Measurements from ENCODE around the gene ABCB10.
"Not testable (repeated sequence)": the region's sequence is repeated elsewhere in the genome, so short reads cannot be mapped to it uniquely, and the experiment has no call there.

Gene ABCB10

GRCh38 chr1:229572286-229572685 is 13.8 kb upstream of the ABCB10 start:
- no peak for DNase-seq (ENCODE audit: low spot score)
- no peak for FAIRE-seq

- FAIRE-seq: no peak
Observed at GRCh38 chr1:229570891-229571516, 12.5 kb upstream of the ABCB10 start.

GRCh38 chr1:229570305-229570704 is 11.8 kb upstream of the ABCB10 start:
- no peak for FAIRE-seq
- no peak for DNase-seq (ENCODE audit: low spot score)

More at GRCh38 chr1:229570891-229571516, 12.5 kb upstream of the ABCB10 start:
- no peak for DNase-seq (ENCODE audit: low spot score)

DNA sequence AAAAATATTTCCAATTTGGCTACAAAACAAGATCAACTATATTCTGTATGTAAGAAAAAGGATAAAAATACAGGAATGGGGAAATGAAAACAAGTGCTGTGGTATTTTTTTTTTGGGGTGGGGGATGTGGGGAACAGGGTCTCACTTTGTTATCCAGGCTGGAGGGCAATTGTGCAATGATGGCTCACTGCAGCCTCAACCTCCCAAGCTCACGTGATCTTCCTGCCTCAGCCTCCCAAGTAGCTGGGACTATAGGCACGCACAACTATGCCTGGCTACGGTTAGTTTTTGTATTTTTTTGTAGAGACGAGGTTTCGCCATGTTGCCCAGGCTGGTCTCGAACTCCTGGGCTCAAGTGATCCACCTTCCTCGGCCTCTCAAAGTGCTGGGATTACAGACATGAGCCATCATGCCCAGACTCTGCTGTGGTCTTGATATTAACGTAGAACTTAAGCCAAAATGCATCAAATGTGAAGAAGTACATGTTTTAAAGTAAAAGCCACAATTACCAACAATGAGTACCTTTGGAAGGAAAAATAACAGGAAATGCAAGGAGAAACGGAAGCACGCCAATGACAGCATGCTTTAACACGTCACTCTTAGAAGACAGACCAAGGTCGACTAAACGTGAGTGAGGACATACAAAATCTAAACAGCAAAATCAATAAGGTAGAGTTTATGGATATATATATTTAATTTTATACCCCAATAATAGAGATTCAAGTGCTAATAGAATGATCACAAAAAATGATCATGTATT is 8.8 kb upstream of the ABCB10 start:
- DNase-seq (ENCODE audit: low spot score) (no peak), FAIRE-seq (no peak)

DNA sequence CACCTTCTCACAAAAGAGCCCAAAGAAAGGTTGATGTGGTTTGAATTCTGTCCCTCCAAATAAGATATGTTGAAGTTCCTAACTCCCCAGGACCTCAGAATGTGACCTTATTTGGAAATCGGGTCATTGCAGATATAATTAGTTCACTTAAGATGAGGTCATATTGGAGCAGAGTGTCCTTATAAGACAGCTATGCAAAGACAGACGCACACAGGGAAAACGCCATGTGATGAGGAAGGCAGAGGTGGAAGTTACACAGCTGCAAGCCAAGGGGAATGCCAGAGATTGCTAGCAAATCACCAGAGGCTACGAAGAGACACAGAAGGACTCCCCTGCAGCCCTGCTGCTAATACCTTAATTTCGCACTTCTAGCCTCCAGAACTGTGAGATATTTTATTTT is 5.2 kb upstream of the ABCB10 start:
- DNase-seq (ENCODE audit: low spot score): no peak
- FAIRE-seq: no peak

DNA sequence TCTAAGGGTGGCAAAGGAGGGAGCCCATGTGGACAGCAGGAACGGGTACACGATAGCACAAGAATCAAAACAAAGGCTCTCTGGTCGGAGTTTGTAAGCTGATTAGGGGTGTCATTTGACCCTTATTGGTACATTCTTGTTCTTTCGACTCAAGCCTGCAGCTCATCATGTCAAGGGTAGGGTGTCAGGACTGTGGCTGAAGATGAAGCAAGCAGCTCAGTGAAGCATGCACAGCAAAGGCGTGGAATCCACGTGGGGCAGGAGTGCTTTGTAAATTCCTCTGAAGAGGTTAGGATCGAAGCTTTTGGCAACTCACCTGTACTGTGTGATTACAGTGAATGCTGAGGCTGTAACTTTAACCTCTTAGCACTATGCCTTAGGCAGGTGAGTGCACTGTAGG is 4.7 kb upstream of the ABCB10 start:
- FAIRE-seq (no peak), DNase-seq (ENCODE audit: low spot score) (no peak)

DNA sequence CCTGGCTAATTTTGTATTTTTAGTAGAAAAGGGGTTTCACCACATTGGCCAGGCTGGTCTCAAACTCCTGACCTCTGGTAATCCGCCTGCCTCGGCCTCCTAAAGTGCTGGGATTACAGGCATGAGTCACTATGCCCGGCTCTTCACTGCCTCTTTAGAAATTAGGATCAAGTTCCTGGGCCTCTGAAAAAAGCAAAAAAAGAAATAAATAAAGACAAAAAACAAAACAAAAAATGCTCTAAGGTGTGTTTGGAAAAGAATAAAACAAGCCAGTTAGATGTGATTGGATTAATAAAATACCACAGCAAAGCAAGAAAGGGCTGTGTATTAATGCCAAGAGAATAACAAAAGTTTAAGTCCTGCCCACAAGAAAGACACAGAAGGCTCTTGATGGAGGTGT is 4.2 kb upstream of the ABCB10 start:
- DNase-seq (ENCODE audit: low spot score) (no peak), FAIRE-seq (no peak)

GRCh38 chr1:229561141-229561540 is 2.6 kb upstream of the ABCB10 start:
- no peak for FAIRE-seq
- DNase-seq (ENCODE audit: low spot score): no peak

GRCh38 chr1:229560124-229560523 is 1.6 kb upstream of the ABCB10 start:
- not testable (repeated sequence) for DNase-seq (ENCODE audit: low spot score); FAIRE-seq

- not testable (repeated sequence) for DNase-seq (ENCODE audit: low spot score); FAIRE-seq
Observed at GRCh38 chr1:229559336-229559801, 862 bp upstream of the ABCB10 start.

- FAIRE-seq: no peak
- no peak for DNase-seq (ENCODE audit: low spot score)
Observed at GRCh38 chr1:229557913-229558414, 543 bp downstream of the ABCB10 start.

DNA sequence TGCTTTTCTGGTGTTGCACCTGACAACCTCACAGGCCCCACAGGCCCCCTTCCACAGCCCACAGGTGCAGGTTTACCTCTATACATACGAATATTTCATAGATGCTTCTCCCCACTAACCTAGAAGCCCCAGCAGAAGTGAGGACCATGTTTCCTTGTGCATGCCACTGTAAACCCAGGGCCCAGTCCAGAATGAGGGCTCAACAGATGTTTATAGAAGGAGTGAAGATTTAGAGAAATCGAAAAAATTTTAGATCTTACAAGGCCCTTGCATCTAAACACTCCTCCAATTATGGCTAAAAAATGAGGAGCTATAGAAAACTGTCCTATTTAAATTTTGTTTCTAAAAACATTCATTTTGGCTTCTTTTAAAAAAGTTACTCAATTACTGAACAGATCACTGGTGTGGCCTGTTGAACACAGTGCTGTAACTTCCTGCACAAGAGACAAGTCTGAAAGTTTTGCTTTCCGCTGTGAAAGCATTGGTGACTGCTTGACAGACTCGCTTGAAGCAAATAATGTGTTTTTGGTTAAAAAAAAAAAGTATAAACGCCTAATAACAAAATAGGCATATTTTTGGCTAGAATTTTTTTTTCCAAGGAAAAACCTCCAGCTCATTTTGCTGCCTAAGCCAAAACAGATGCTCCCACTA is 1.2 kb downstream of the ABCB10 start:
- DNase-seq (ENCODE audit: low spot score): no peak
- FAIRE-seq: no peak

DNA sequence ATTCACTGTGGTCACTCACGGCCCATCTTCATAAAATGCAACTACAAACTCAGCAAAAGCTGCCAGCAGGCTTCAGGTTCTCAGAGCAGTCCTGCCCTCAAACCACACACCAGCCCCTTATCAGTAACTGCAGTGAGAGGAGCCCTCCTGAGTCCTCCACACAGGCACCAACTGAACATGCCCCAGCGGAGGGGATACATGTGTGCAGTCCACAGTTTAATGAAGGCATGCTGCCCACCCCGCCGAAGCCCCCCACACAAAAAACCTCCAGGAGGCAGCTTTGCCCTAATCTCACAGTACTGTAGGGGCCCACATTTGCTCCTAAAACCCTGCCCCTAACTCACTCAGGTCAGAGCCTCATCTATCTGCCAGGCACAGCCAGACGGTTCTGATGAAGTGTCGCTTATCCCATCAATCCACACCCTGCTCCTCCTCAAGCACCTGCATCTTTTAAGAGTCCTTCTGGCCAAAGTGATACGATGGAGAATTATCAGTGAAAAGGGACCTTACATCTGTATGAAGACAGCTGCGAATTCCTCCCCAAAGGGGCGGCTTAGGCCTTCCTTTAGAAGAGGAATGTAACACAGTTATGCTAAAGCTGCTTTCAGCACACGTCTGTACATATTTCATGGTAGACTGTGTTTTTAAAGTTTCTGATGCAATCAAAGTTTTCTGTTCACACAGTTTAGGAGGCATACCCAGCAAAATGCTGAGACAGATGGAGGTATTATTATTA is 3.5 kb downstream of the ABCB10 start:
- FAIRE-seq: no peak
- DNase-seq (ENCODE audit: low spot score): no peak

DNA sequence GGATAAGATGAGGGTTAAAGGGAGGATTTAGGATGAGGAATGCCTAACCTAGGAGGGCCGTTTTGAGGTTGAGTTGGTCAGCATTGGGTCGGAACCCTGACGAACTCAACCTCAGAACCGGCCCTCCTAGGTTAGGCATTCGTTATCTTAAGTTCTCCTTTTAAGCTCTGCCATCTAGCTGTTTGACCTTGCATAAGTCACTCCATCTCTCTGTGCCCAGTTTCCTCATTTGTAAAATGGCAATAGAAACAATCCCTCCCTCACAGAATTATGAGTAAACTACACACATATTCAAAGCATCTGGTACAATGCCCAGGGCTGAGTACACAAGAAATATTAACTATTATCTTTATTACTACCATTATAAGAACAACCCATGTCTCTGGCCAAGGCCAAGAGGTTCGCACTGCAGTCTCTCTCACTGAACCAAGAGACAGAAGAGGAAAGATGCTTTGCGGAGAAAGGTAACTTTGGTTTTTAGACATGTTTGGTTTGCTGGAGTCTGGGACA is 4.8 kb downstream of the ABCB10 start:
- FAIRE-seq (no peak), DNase-seq (ENCODE audit: low spot score) (no peak)

DNA sequence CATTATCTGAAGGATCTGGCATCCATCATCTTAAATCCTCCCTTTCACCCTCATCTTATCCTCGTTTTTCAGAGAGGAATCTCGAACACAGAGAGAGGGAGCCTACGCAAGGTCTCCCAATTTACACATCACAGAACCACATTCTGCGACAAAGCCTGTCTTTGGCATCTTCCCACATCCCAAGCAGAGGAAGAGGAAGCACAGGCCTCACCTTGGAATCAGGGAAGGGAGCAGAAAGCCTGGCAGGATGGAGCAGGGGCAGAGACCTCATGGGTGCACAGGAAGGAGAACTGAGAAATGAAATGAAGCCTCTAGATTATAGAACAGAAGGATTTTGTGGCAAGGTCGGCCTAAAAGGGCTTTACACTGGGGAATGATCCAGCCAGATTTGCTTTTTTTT is 5.8 kb downstream of the ABCB10 start:
- DNase-seq (ENCODE audit: low spot score) (no peak), FAIRE-seq (no peak)

DNA sequence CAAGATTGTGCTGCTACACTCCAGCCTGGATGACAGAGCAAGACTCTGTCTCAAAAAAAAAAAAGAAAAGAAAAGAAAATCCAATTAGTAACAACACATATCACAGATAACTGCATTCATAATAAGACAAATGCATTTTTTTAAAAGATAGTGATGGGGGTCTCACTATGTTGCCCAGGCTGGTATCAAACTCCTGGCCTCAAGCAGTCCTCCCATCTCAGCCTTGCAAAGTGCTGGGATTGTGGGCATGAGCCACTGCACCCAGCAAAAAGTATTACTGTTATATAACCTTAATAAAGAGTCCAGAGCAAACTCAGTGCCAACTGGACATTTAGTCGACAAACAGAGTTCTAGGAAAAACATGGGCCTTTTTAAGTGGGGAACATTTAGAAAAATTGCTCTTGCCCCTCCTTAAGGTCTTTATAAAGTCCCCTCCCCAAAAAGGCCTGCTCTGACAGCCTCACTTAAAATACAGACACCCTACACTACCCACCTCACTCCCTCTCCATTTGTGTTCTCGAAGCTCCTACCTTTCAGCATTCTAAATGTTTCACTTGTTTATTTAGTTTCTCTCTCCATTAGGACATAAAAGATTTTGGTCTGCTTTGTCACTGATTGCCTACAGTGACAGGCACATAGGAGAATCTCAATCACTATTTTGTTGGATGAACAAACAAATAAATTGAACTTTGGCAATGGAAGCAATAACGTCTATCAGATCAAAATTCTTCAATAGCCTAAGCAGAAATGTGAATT is 7.5 kb downstream of the ABCB10 start:
- no peak for DNase-seq (ENCODE audit: low spot score)
- no peak for FAIRE-seq

DNA sequence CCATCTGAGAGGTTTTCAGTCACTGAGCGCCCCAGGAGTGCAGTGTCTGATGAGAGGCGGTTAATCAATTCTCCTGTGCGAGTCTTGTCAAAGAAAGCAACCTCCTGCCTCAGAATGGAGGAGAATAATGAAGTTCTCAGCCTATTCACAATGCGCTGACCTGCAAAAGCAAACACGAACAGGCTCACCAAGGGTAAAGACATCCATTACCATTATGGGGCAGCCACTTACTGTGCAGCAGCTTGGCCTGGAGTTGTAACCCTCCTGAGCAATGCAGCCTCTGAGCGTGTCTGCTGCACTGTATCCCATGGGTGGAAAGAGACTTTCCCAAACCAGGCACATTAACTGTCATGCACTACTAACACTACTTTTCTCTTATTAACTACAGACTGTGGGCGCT is 11.0 kb downstream of the ABCB10 start:
- no peak for FAIRE-seq
- DNase-seq (ENCODE audit: low spot score): no peak

GRCh38 chr1:229544587-229544986 is 13.9 kb downstream of the ABCB10 start:
- DNase-seq (ENCODE audit: low spot score) (no peak), FAIRE-seq (no peak)

- FAIRE-seq (no peak), DNase-seq (ENCODE audit: low spot score) (no peak)
Observed at GRCh38 chr1:229539863-229540506, 18.5 kb downstream of the ABCB10 start.

GRCh38 chr1:229538945-229539344 is 19.6 kb downstream of the ABCB10 start:
- no peak for DNase-seq (ENCODE audit: low spot score)
- no peak for FAIRE-seq

All from RCC 7860 (cell line).